Coronary artery (tissue), 2 donors: Measurements from ENCODE around the gene TRIM71.
A peak's percentile ranks its signal among the peaks of the same experiment; 100 is the strongest.
"Not testable (repeated sequence)": the region's sequence is repeated elsewhere in the genome, so short reads cannot be mapped to it uniquely, and the experiment has no call there.

Source experiments
- DNase-seq: peaks from one replicate; pipeline ENCODE4 v3.0.0-alpha.2; 2017; ENCODE audit warnings: low spot score
- H3K27ac ChIP-seq, 2 donors: fragments of 200-600 bp; sonication (generic); one replicate each; pipeline ENCODE4 v1.5.1; 2016 to 2019
- H3K4me3 ChIP-seq: fragments of 200-600 bp; sonication (generic); 2 replicates; pipeline ENCODE4 v1.5.1; 2016; ENCODE audit warnings: mild to moderate bottlenecking, moderate library complexity
- TF ChIP-seq, protein P1 (sequence below): fragments of 200-600 bp; sonication (generic); IDR thresholded peaks from one replicate; pipeline ENCODE4 v1.5.1; 2019; ENCODE audit warnings: antibody characterized with exemption

The TRIM71 gene

DNA sequence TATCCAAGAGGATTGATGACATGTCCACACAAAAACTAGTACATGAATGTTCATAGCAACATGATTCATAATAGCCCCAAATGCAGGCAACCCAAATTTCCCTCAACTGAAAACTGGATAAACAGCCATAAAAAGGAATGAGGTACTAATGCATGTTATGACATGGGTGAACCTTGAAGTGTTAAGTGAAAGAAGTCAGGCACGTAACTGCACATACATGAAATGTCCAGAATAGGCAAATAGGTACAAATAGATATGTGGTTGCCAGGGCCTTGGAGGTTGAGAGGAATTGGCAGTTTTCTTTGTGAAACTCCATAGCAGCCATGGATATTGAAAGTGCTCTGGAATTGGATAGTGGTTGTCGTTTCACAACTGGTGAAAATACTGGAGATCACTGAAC, 81.5 kb downstream of the TRIM71 start:
- TF ChIP-seq, protein P1, sequence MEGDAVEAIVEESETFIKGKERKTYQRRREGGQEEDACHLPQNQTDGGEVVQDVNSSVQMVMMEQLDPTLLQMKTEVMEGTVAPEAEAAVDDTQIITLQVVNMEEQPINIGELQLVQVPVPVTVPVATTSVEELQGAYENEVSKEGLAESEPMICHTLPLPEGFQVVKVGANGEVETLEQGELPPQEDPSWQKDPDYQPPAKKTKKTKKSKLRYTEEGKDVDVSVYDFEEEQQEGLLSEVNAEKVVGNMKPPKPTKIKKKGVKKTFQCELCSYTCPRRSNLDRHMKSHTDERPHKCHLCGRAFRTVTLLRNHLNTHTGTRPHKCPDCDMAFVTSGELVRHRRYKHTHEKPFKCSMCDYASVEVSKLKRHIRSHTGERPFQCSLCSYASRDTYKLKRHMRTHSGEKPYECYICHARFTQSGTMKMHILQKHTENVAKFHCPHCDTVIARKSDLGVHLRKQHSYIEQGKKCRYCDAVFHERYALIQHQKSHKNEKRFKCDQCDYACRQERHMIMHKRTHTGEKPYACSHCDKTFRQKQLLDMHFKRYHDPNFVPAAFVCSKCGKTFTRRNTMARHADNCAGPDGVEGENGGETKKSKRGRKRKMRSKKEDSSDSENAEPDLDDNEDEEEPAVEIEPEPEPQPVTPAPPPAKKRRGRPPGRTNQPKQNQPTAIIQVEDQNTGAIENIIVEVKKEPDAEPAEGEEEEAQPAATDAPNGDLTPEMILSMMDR: no peak

DNA sequence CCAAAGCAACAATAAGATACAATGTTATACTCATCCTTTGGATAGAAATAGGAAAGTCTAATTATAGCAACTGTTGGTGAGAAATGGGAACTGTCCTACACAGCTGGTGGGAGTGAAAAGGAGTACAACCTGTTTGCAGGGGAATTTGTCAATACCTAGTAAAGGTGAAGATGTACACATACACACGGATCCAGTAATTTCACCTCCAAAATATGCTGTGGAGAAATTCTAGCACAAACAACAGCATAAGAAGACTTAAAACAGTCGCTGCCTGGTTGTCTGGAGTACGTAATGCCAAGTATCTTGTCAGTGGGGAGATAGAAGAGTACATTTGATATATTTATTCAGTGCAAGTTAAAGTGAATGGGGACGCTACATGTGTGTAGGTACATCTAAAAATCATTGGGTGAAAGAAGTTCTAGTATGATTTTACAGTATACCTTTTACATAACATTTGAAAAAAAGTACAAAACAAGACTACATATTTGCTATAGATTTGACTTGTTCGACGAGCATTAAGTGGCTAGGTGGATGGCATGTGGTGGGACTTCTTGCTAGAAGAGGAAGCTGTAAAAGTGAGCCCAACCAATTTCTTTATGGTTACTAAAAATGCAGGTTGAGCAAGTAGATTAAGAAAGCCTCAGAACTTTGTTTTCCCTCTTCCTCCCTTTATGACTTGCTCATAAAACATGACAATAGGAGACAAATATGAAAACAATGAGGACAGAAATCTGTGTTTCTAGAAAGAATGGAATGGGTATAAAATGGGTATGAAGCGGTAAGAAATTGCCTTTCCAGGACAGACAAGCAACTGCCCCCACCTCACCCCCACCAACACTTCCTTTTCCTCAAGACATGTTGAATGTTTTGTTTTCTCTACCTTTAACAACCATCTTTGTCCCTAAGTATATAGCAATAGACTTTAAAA, 83.5 kb downstream of the TRIM71 start:
- DNase-seq: no peak
- Histone ChIP-seq H3K4me3 (no peak overlapping the region), H3K27ac (no peak overlapping the region)
- TF ChIP-seq, protein P1: no peak

More for the DNA sequence above, 81.5 kb downstream of the TRIM71 start:
- DNase-seq: no peak
- no peak overlapping the region for H3K4me3 ChIP-seq
- no peak overlapping the region for H3K27ac ChIP-seq

DNA sequence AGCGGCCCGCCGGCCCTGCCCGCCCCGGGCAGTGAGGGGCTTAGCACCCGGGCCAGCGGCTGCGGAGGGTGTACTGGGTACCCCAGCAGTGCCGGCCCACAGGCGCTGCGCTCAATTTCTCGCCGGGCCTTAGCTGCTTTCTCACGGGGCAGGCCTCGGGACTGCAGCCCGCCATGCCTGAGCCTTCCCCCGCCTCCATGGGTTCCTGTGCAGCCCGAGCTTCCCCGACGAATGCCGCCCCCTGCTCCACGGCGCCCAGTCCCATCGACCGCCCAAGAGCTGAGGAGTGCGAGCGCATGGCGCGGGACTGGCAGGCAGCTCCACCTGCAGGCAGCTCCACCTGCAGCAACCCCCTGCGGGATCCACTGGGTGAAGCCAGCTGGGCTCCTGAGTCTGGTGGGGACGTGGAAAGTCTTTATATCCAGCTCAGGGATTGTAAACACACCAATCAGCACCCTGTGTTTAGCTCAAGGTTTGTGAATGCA, 85.1 kb downstream of the TRIM71 start:
- not testable (repeated sequence) for DNase-seq, H3K27ac ChIP-seq
- H3K4me3 ChIP-seq: peak overlapping the region; percentile 60

DNA sequence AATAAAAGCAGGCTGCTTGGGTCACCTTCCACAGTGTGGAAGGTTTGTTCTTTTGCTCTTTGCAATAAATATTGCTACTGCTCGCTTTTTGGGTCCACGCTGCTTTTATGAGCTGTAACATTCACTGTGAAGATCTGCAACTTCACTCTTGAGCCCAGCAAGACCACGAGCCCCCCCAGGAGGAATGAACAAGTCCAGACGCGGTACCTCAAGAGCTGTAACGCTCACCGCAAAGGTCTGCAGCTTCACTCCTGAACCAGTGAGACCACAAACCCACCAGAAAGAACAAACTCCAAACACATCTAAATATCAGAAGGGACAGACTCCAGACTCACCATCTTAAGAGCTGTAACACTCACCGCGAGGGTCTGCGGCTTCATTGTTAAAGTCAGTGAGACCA, 86.2 kb downstream of the TRIM71 start:
- DNase-seq: no peak
- Histone ChIP-seq H3K27ac (no peak overlapping the region), H3K4me3 (no peak overlapping the region)
- TF ChIP-seq, protein P1: no peak

DNA sequence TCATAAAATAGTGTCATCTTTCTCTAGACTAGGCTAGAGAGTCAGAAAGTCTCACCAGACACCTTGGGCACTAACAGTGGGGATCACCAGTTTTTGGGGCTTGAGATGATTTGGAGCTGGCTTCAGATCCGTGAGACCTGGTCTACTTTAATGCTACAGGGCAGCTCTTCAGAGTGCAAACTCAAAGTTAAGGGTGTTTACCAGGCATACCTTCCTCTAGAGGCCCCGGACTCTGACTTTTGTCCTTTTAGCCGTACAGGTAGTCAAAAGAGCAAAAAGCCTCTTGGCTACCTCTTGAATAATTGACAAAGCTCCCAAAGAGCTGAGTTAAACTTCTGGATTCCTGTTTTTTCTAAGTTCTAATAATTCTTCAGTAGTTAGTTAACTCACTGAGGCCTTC, 92.2 kb downstream of the TRIM71 start:
- Histone ChIP-seq H3K4me3 (no peak overlapping the region), H3K27ac (no peak overlapping the region)
- DNase-seq: no peak
- TF ChIP-seq, protein P1: no peak

DNA sequence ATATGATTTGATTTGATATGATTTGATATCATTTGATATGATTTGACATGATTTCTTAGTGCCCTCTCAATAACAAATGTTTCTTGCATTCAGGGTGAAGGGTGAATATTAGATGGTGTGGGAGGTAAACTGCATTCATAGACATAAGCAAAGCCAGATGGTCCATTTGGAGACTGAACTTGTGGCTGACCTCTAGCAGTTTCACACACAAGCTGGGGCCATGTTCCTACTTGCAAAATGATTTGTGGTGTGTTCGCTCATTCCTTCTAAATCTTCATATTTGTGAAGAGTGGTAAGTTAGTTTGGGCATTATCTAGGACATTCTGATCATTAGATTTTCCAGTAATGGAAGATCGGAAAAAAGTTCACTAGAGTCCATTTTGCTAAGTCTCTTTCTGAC, 93.2 kb downstream of the TRIM71 start:
- no peak for DNase-seq
- TF ChIP-seq, protein P1: no peak
- Histone ChIP-seq H3K4me3 (no peak overlapping the region), H3K27ac (no peak overlapping the region)

DNA sequence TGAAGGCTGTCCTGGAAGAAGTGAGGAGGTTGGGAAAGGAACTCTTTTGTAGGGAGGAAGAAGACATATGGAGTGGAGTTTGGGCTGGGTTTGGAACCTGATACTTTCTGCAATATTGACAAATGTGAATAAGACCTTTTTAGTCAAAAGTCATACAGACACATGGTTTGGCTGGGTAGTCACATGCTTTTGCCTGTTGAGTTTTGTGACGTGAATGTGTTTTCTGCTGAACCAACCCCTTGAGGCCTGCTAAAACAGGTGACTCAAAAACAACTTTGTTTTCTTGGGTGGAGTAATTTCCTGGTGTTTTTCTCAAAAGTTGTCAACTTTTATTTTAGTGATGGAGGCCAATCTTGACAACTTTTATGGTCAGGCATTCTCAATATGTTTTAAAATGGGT, 94.2 kb downstream of the TRIM71 start:
- Histone ChIP-seq H3K4me3 (no peak overlapping the region), H3K27ac (no peak overlapping the region)
- TF ChIP-seq, protein P1: no peak
- no peak for DNase-seq
